Thymus (tissue), 11 donors: ENCODE measurements around the gene VSIG10L. TPM values are rescaled to one million over a fixed set of nuclear protein-coding genes. Genes with fewer than 3 reads are reported as not detected.

ENCODE experiments used
- DNase-seq, 9 donors: peaks; one replicate each; pipeline ENCODE4 v3.0.0-alpha.2; 2013; ENCODE audit warnings: low spot score in 9 of 9, low read depth in 6 of 9, missing footprints in 1 of 9
- H3K27ac ChIP-seq, 2 donors: one replicate each; pipeline ENCODE4 v1.5.1; 2013; ENCODE audit warnings: control low read depth in 1 of 2, low read depth in 1 of 2, low read length in 1 of 2, mild to moderate bottlenecking in 1 of 2, moderate library complexity in 1 of 2
- H3K27me3 ChIP-seq, 2 donors: one replicate each; pipeline ENCODE4 v1.5.1; 2013; ENCODE audit warnings: low read length in 1 of 2; ENCODE audit not compliant: control insufficient read depth in 2 of 2, insufficient read depth in 1 of 2
- H3K36me3 ChIP-seq, 2 donors: one replicate each; pipeline ENCODE4 v1.5.1; 2013; ENCODE audit warnings: low read length in 1 of 2, mild to moderate bottlenecking in 1 of 2, moderate library complexity in 1 of 2; ENCODE audit not compliant: control insufficient read depth in 2 of 2, insufficient read depth in 2 of 2
- H3K4me1 ChIP-seq, 2 donors: one replicate each; pipeline ENCODE4 v1.5.1; 2013; ENCODE audit warnings: low read length in 2 of 2; ENCODE audit not compliant: control insufficient read depth in 2 of 2, insufficient read depth in 2 of 2
- H3K4me3 ChIP-seq, 2 donors: one replicate each; pipeline ENCODE4 v1.5.1; 2013; ENCODE audit warnings: low read length in 2 of 2, control low read depth in 1 of 2, mild to moderate bottlenecking in 1 of 2
- H3K9me3 ChIP-seq, 2 donors: one replicate each; pipeline ENCODE4 v1.5.1; 2013; ENCODE audit warnings: low read length in 1 of 2, mild to moderate bottlenecking in 1 of 2; ENCODE audit not compliant: control insufficient read depth in 2 of 2, insufficient read depth in 1 of 2
- WGBS: extraction: QIAGEN DNeasy Blood & Tissue Kit; methylation state at CpG from one replicate; pipeline ENCODE4 v1.1.7; 2013; 5-methylcytosine and 5-hydroxymethylcytosine counted together
- polyA plus RNA-seq: library from polyadenylated mRNA; stranded (reverse); fragments of 200-250 nt; gene quantifications from one replicate; pipeline ENCODE4 v1.2.3, GENCODE V29; 2013
- total RNA-seq: library from RNA; stranded (reverse); fragments of 120-200 nt; gene quantifications from one replicate; pipeline ENCODE4 v1.2.4, GENCODE V29; 2013
- donor health status: healthy.

Gene VSIG10L
- total and polyA plus RNA-seq, 2 donors: 0.42 to 5.7 TPM

- peak in 2 of 9 donors; percentile 42 to 66 for DNase-seq
- Histone ChIP-seq H3K9me3 (peaks cover 0 to 4% of the 10 kb centered on the region in 2 donors), H3K4me1 (peaks cover 16 to 55% of the 10 kb centered on the region in 2 donors), H3K4me3 (no peak overlapping the region), H3K36me3 (no peaks in the 10 kb centered on the region), H3K27ac (no peak overlapping the region), H3K27me3 (no peaks in the 10 kb centered on the region)
- WGBS: 37% methylated on average over 11 of the region's 11 CpGs
These were observed 33.7 kb upstream of the VSIG10L start for GRCh38 chr19:51375504-51376221.

- Histone ChIP-seq H3K4me3 (peak within 1 kb of the TSS in 1 of 2 donors; percentile 4), H3K27ac (peak within 1 kb of the TSS; percentile 40 to 71), H3K36me3 (no peaks in the 10 kb centered on the region), H3K27me3 (no peaks in the 10 kb centered on the region), H3K4me1 (peaks cover 20 to 61% of the 10 kb centered on the region in 2 donors), H3K9me3 (no peaks in the 10 kb centered on the region)
- peak in 2 of 9 donors; percentile 41 to 73 for DNase-seq
- 17% methylated on average over 9 of the region's 9 CpGs for WGBS
These were observed 30.9 kb upstream of the VSIG10L start, which contains the start of gene NKG7 for GRCh38 chr19:51372649-51373504. TSS of gene NKG7 (minus strand) at chr19:51372654. CDS start at chr19:51372535, 119 bp downstream.

- 87% methylated on average over 18 of the region's 18 CpGs for WGBS
- Histone ChIP-seq H3K9me3 (no peaks in the 10 kb centered on the region), H3K4me3 (peak overlapping the region in 1 of 2 donors; percentile 4), H3K36me3 (no peaks in the 10 kb centered on the region), H3K4me1 (peaks cover 20 to 64% of the 10 kb centered on the region in 2 donors), H3K27ac (peak overlapping the region; percentile 21 to 71), H3K27me3 (no peaks in the 10 kb centered on the region)
- no peak for DNase-seq
These were observed 30.2 kb upstream of the VSIG10L start for GRCh38 chr19:51372021-51372648.

GRCh38 chr19:51371186-51371690, 29.3 kb upstream of the VSIG10L start:
- peaks cover 20 to 63% of the 10 kb centered on the region in 2 donors for H3K4me1 ChIP-seq
- no peak overlapping the region for H3K4me3 ChIP-seq
- 97% methylated on average over 8 of the region's 8 CpGs for WGBS
- H3K36me3 ChIP-seq: no peaks in the 10 kb centered on the region
- no peaks in the 10 kb centered on the region for H3K9me3 ChIP-seq
- DNase-seq: no peak
- no peak overlapping the region for H3K27ac ChIP-seq
- H3K27me3 ChIP-seq: no peaks in the 10 kb centered on the region

GRCh38 chr19:51370230-51370629, 28.3 kb upstream of the VSIG10L start:
- no peaks in the 10 kb centered on the region for H3K27me3 ChIP-seq
- no peak overlapping the region for H3K27ac ChIP-seq
- H3K4me1 ChIP-seq: peaks cover 16 to 61% of the 10 kb centered on the region in 2 donors
- no peak for DNase-seq
- no peak overlapping the region for H3K4me3 ChIP-seq
- no peaks in the 10 kb centered on the region for H3K36me3 ChIP-seq
- WGBS: 96% methylated on average over 4 of the region's 4 CpGs
- H3K9me3 ChIP-seq: no peaks in the 10 kb centered on the region

- Histone ChIP-seq H3K4me1 (peaks cover 16 to 70% of the 10 kb centered on the region in 2 donors), H3K27ac (peak within 1 kb of the TSS; percentile 80 to 83), H3K36me3 (no peaks in the 10 kb centered on the region), H3K9me3 (no peaks in the 10 kb centered on the region), H3K4me3 (peak within 1 kb of the TSS; percentile 69 to 85), H3K27me3 (no peaks in the 10 kb centered on the region)
- peak in 1 of 9 donors; percentile 31 for DNase-seq
- 62% methylated on average over 23 of the region's 23 CpGs for WGBS
These were observed 26.7 kb upstream of the VSIG10L start, which contains the start of gene CLDND2 for GRCh38 chr19:51368366-51369282. TSS of gene CLDND2 (minus strand) at chr19:51369003. CDS start at chr19:51368577, 426 bp downstream.

GRCh38 chr19:51367565-51368365, 25.8 kb upstream of the VSIG10L start:
- H3K27me3 ChIP-seq: no peaks in the 10 kb centered on the region
- peak overlapping the region; percentile 69 to 85 for H3K4me3 ChIP-seq
- peak overlapping the region; percentile 80 to 88 for H3K27ac ChIP-seq
- no peaks in the 10 kb centered on the region for H3K9me3 ChIP-seq
- DNase-seq: peak; percentile 77 to 96 (median 91)
- H3K36me3 ChIP-seq: no peaks in the 10 kb centered on the region
- peaks cover 15 to 67% of the 10 kb centered on the region in 2 donors for H3K4me1 ChIP-seq
- WGBS: under 1% methylated on average over 64 of the region's 64 CpGs
